Loucy (cell line): ENCODE data around the gene STK25.

ENCODE experiments used
- CTCF ChIP-seq: fragments of 200-600 bp; sonication (generic); conservative IDR thresholded peaks from 2 replicates; pipeline ENCODE4 v1.5.1; 2014; ENCODE audit warnings: mild to moderate bottlenecking, antibody characterized with exemption, low read length
- EZH2phosphoT487 ChIP-seq: fragments of 200-600 bp; IDR thresholded peaks from 2 replicates; pipeline ENCODE4 v1.6.1; 2018; ENCODE audit warnings: antibody characterized with exemption, mild to moderate bottlenecking, moderate library complexity, borderline replicate concordance

GRCh38 chr2:241503776-241504392, 4.5 kb downstream of the STK25 start:
- no peak for TF ChIP-seq CTCF
- TF ChIP-seq EZH2phosphoT487, result no peak
